Measurements from ENCODE around the gene DPEP3.

Gene DPEP3

GRCh38 chr16:67928147-67928546, 52.2 kb downstream of the DPEP3 start:
- TF ChIP-seq SIN3A (IDR thresholded peaks at IDR 0.05; ENCODE audit: borderline replicate concordance, insufficient read depth, low read length) (no peak), TAF1 (IDR thresholded peaks at IDR 0.05; ENCODE audit: borderline replicate concordance, insufficient read depth, low read length) (no peak), POLR2AphosphoS5 (IDR thresholded peaks at IDR 0.05; ENCODE audit: low read depth, low read length) (no peak), FOXP2 (optimal IDR thresholded peaks at IDR 0.05; ENCODE audit: borderline replicate concordance, extremely low read depth, extremely low read length, insufficient read depth) (no peak), REST (IDR thresholded peaks at IDR 0.05; ENCODE audit: insufficient read depth in 1 of 2, low read depth in 2 of 2, low read length in 2 of 2) (no peak)

- TF ChIP-seq REST (IDR thresholded peaks at IDR 0.05; ENCODE audit: insufficient read depth in 1 of 2, low read depth in 2 of 2, low read length in 2 of 2), result no peak
These were observed 53.0 kb downstream of the DPEP3 start for GRCh38 chr16:67927131-67927941.

- TF ChIP-seq TAF1 (IDR thresholded peaks at IDR 0.05; ENCODE audit: borderline replicate concordance, insufficient read depth, low read length) (no peak), POLR2AphosphoS5 (IDR thresholded peaks at IDR 0.05; ENCODE audit: low read depth, low read length) (no peak), FOXP2 (optimal IDR thresholded peaks at IDR 0.05; ENCODE audit: borderline replicate concordance, extremely low read depth, extremely low read length, insufficient read depth) (no peak), SIN3A (IDR thresholded peaks at IDR 0.05; ENCODE audit: borderline replicate concordance, insufficient read depth, low read length) (no peak), REST (IDR thresholded peaks at IDR 0.05; ENCODE audit: insufficient read depth in 1 of 2, low read depth in 2 of 2, low read length in 2 of 2) (no peak)
These were observed 54.0 kb downstream of the DPEP3 start for GRCh38 chr16:67926181-67926750.
